ENCODE measurements around the gene FAM110C.
"Not testable (repeated sequence)": the region's sequence is repeated elsewhere in the genome, so short reads cannot be mapped to it uniquely, and the experiment has no call there.

DNA sequence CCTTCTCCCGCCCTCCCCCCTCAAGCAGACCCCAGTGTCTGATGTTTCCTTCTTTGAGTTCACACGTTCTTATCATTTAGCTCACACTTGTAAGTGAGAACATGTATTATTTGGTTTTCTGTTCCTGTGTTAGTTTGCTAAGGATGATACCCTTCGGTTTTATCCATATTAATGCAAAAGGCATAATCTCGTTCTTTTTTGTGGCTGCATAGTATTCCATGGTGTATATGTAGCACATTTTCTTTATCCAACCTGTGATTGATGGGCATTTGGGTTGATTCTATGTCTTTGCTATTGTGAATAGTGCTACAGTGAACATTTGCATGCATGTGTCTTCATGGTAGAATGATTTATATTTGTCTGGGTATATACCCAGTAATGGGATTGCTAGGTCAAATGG, 24.1 kb downstream of the FAM110C start:
- TF ChIP-seq TAF1 (IDR thresholded peaks at IDR 0.05; ENCODE audit: low read depth, low read length); RNF2 (IDR thresholded peaks at IDR 0.05; ENCODE audit: borderline replicate concordance, low read depth, low read length, missing control alignments, poor library complexity, severe bottlenecking); POLR2A (IDR thresholded peaks at IDR 0.05; ENCODE audit: control extremely low read depth in 1 of 2, low read depth in 2 of 2, low read length in 2 of 2); TEAD4 (IDR thresholded peaks at IDR 0.05; ENCODE audit: low read depth, low read length); TAF7 (optimal IDR thresholded peaks at IDR 0.05; ENCODE audit: borderline replicate concordance, low read depth, low read length); CTCF (IDR thresholded peaks at IDR 0.05; ENCODE audit: control extremely low read depth in 1 of 3, insufficient read depth in 1 of 3, low read depth in 1 of 3, low read length in 3 of 3); RFX5 (IDR thresholded peaks at IDR 0.05; ENCODE audit: borderline replicate concordance, low read depth, low read length); EP300 (IDR thresholded peaks at IDR 0.05; ENCODE audit: borderline replicate concordance in 1 of 2, low read depth in 2 of 2, low read length in 2 of 2); USF2 (IDR thresholded peaks at IDR 0.05; ENCODE audit: low read length); KDM1A (IDR thresholded peaks at IDR 0.05; ENCODE audit: borderline replicate concordance, low read length); TBP (IDR thresholded peaks at IDR 0.05; ENCODE audit: low read depth, low read length); POLR2AphosphoS5 (IDR thresholded peaks at IDR 0.05; ENCODE audit: low read depth, low read length): not testable (repeated sequence)
